Naive B cell (primary cell): ENCODE results near the gene THSD4. TPM values are rescaled to one million over a fixed set of nuclear protein-coding genes. Genes with fewer than 3 reads are reported as not detected.

Experiments used
- ATAC-seq, 2 donors: fragments of 150-1000 bp; cut with Tn5 transposase; 2 replicates each; pipeline ENCODE4 v1.10.0; 2021; ENCODE audit warnings: low read depth in 2 of 2, mild to moderate bottlenecking in 2 of 2, moderate library complexity in 2 of 2
- DNase-seq: peaks from one replicate; pipeline ENCODE4 v3.0.0; 2022
- H3K27ac Mint-ChIP-seq, 6 donors: one replicate each; pipeline ENCODE4 v1.8.0; 2020 to 2022; ENCODE audit warnings: mild to moderate bottlenecking in 6 of 6, mixed read lengths in 6 of 6, moderate library complexity in 5 of 6, inconsistent platforms in 2 of 6
- H3K27me3 Mint-ChIP-seq, 3 donors: one replicate each; pipeline ENCODE4 v1.8.0; 2021 to 2022; ENCODE audit warnings: mixed read lengths in 3 of 3, mild to moderate bottlenecking in 1 of 3
- H3K36me3 Mint-ChIP-seq, 2 donors: one replicate each; pipeline ENCODE4 v1.8.0; 2020 to 2022; ENCODE audit warnings: mixed read lengths in 2 of 2, inconsistent platforms in 1 of 2, mild to moderate bottlenecking in 1 of 2
- H3K4me1 Mint-ChIP-seq, 3 donors: one replicate each; pipeline ENCODE4 v1.8.0; 2020 to 2022; ENCODE audit warnings: mixed read lengths in 3 of 3, inconsistent platforms in 1 of 3, mild to moderate bottlenecking in 1 of 3, moderate library complexity in 1 of 3
- H3K4me3 Mint-ChIP-seq, 8 donors: one replicate each; pipeline ENCODE4 v1.8.0; 2020 to 2022; ENCODE audit warnings: mild to moderate bottlenecking in 8 of 8, mixed read lengths in 8 of 8, moderate library complexity in 8 of 8, inconsistent platforms in 2 of 8
- H3K9me3 Mint-ChIP-seq, 7 donors: one replicate each; pipeline ENCODE4 v1.8.0; 2020 to 2022; ENCODE audit warnings: mixed read lengths in 7 of 7, mild to moderate bottlenecking in 5 of 7, inconsistent platforms in 2 of 7, moderate library complexity in 1 of 7
- polyA plus RNA-seq, 6 donors: library from polyadenylated mRNA; unstranded; fragments of 300-500 nt; fragmentation: Illumina TruSeq; gene quantifications; one replicate each; pipeline ENCODE4 v1.2.3, GENCODE V29; 2021; ENCODE audit warnings: low read depth in 6 of 6

THSD4 gene
- polyA plus RNA-seq = not detected

DNA sequence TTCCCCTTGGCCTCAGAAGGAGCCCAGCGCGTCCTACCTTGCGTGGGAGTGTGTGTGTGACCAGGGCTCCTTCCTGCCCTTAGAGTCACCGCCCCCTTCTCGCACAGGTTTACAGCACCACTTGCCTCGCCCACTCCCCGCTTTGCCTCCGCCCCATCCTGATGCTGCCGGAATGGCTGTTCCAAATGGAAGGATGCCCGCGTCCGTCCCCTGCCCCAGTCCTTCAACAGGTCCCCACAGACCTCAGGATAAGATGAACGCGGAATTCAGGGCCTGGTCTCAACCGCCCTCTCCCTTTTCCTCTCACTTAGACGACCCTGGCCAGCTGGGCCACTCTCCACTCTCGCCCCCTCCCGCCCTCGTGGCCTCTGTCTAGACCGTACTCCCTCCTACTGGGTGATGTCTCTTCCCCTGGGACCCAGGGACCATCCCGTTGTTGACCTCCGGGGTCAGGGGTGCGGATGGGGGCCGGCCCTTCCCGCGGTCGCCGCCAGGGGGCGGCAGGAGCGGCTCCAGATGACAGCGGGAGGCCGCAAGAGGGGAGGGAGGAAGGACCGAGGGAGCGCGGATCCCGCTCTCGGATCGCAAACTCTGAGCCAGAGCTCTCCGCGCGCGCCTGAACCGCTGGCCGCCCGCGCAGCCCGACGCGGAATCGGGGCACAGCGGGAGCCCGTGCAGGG is at the start of gene THSD4:
TSS of gene THSD4 (plus strand) at position 585 of the 680 bp plus-strand sequence.
- no peak for DNase-seq
- Mint-ChIP-seq H3K4me1 (peaks cover 0 to 10% (median 7%) of the 10 kb centered on the region in 3 donors), H3K4me3 (peak within 1 kb of the TSS; percentile 31 to 87 (median 68)), H3K9me3 (peaks cover 0 to 2% (median 0%) of the 10 kb centered on the region in 7 donors), H3K36me3 (no peaks in the 10 kb centered on the region), H3K27me3 (peaks cover 44 to 51% (median 48%) of the 10 kb centered on the region in 3 donors), H3K27ac (peak within 1 kb of the TSS in 1 of 6 donors; percentile 49)
- ATAC-seq = no peak

DNA sequence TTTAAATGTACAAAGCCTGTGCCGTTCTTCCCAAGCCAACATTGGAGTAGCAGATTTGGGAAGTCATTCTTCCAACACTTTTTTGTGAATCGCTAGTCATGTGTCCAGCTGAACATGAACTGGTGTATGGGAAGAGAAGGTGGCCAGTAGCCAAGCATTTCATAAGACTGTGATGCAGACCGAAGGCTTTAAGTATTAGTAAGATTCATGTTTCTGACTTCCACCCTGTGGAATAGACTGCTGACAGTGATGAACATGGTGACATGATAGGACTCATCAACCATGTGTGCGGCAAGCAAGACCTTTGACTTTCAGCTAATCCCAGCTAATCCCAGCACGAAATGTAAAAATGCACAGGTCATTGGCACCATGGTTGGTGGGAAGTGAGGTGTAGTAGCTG is 48.3 kb upstream of the THSD4 start:
- Mint-ChIP-seq H3K9me3 (peaks cover 0 to 5% (median 2%) of the 10 kb centered on the region in 7 donors), H3K36me3 (no peaks in the 10 kb centered on the region), H3K4me3 (no peak overlapping the region), H3K4me1 (no peaks in the 10 kb centered on the region), H3K27me3 (peaks cover 9 to 25% (median 10%) of the 10 kb centered on the region in 3 donors), H3K27ac (no peak overlapping the region)
- ATAC-seq = no peak
- DNase-seq = no peak

DNA sequence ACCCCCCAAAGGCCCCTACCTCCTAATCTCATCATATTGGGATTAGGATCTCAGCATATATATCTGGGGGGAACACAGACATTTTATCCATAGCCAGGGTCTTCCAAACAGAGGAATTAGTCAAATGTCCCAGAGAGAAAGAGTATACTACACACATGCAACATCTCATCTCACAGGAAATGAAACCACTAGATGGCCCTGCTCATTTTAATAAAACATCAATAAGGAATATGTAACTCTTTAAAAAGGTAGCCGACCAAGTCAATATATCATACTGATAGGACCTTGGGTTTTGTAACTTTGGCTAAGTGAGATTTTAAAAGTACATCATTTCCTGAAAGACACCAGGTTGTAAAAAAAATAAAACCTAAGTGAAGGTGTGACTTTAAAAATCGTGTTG is 45.6 kb upstream of the THSD4 start:
- H3K27me3 Mint-ChIP-seq = peaks cover 10 to 21% (median 12%) of the 10 kb centered on the region in 3 donors
- H3K27ac Mint-ChIP-seq = no peak overlapping the region
- ATAC-seq (no peak), DNase-seq (no peak)
- no peak overlapping the region for H3K4me3 Mint-ChIP-seq
- peaks cover 0 to 16% (median 6%) of the 10 kb centered on the region in 7 donors for H3K9me3 Mint-ChIP-seq
- no peaks in the 10 kb centered on the region for H3K4me1 Mint-ChIP-seq
- H3K36me3 Mint-ChIP-seq = peaks cover 0 to 3% of the 10 kb centered on the region in 2 donors

DNA sequence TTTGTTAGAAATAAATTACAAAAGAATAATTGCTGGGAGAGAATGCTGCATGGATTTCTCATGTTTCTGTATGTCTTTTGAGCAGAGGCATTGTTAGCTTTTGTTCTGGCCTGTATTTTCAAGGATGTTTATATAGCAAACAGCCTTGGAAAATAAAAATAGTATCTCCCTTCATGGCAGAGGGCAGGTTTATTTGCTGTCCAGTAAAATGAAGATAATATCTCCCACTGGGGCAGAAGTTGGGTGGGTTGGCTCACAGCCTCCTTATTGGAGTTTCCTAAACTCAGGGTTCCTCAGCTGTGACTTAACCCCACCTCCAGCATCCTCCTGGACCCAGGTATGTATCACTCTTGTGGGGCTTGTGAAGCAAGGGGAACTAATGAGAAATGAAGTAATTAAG is 43.7 kb upstream of the THSD4 start:
- no peak for ATAC-seq
- H3K4me3 Mint-ChIP-seq = no peak overlapping the region

DNA sequence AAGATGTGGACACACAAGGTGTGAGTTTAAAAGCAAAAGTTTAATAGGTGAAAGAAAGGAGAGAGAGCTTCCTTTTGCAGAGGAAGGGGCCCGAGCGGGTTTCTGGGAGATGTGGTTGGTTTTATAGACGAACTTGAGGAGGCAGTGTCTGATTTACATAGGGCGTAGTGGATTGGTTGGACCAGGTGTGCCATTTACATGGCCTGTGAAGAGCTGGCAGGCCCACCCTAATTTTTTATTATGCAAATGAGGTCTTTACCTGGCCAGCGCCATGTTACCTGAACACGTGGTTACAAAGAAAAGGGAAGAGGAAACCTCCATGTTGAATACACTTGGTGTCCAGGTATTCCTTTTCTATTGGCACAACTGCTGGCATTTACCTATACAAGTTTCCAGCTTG is 42.8 kb upstream of the THSD4 start:
- DNase-seq = no peak
- Mint-ChIP-seq H3K27ac (no peak overlapping the region), H3K36me3 (peaks cover 0 to 3% of the 10 kb centered on the region in 2 donors), H3K4me3 (no peak overlapping the region), H3K27me3 (peaks cover 7 to 21% (median 8%) of the 10 kb centered on the region in 3 donors), H3K4me1 (no peaks in the 10 kb centered on the region), H3K9me3 (peaks cover 3 to 28% (median 6%) of the 10 kb centered on the region in 7 donors)
- no peak for ATAC-seq

More for the DNA sequence above, 43.7 kb upstream of the THSD4 start:
- Mint-ChIP-seq H3K9me3 (peaks cover 0 to 22% (median 6%) of the 10 kb centered on the region in 7 donors), H3K4me1 (no peaks in the 10 kb centered on the region), H3K27me3 (peaks cover 10 to 21% (median 12%) of the 10 kb centered on the region in 3 donors), H3K36me3 (peaks cover 0 to 3% of the 10 kb centered on the region in 2 donors), H3K27ac (no peak overlapping the region)
- DNase-seq = no peak

DNA sequence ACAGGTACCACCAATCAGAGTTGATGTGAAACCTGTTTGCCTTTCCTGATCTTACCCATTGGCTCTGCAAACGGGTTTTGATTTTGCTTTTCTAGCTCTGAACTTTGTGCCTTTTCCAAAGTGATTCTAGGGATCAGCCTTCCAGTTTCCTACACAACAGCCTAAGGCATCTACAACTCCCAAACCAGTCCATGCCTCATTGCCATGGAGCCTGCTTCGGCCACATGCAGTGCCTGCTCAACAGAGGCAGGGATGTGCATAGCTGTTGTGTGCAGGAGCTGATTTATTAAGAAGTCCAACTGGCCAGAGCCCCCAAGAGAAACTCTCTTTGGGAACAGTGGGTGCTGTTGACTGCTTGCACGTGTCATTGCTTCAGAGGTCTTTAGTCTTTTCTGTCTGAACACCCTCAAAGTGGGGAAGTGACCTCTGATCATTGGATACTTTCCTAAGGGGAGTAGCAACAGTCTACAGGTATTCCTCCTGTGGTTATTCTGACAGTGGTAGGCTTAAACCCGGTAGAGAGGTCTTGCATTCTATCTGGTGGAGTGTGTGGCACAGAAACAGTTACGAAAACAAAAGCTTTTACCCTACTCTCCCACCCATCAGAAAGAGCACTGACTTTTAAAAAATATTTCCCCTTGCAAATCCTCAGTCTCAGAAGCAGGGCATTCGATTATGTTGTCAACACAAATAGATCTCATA is 36.6 kb upstream of the THSD4 start:
- Mint-ChIP-seq H3K4me1 (no peaks in the 10 kb centered on the region), H3K27me3 (peaks cover 14 to 20% (median 19%) of the 10 kb centered on the region in 3 donors), H3K4me3 (no peak overlapping the region), H3K36me3 (peaks cover 3 to 8% of the 10 kb centered on the region in 2 donors), H3K9me3 (peaks cover 1 to 27% (median 5%) of the 10 kb centered on the region in 7 donors), H3K27ac (no peak overlapping the region)
- ATAC-seq = no peak
- no peak for DNase-seq

DNA sequence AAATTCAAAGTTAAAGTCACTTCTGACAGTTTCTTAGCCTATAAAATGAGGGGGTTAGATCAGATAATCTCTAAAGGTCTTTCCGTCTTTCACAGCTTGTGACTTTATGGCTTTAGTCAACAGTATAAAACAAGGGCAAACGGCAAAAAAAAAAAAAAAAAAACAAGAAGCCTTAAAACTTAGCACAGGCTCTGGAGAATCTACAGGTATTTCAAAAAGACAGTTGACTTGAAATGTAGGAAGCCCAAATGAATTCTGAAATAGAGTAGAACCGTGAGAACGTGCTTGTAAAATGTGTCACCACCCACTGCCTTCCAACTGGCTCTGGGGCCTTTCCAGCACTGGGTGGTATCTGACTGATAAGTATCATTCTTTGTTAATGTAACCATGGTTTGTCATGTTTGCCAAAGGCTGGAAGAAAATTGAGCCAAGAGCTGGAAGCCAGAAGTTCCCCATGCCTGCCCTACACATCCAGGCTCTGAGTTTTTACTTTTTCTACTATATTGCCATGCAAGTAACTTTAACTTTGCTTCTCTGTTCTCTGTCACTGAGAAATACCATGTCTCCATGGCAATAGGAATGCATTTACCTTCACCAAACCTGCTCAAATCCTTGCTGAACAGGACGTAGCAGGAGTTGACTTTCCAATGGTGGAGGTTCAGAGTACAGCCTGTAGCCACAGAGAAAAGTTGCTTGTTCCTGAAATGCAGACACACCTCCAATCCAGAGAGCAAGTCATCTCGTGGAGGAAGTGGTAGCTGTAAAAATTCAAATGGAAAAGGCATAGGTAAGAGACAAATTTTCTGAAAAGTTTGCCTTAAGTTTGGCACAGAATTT is 35.8 kb upstream of the THSD4 start:
- Mint-ChIP-seq H3K4me1 (no peaks in the 10 kb centered on the region), H3K9me3 (peaks cover under 1 to 20% (median 4%) of the 10 kb centered on the region in 7 donors), H3K4me3 (no peak overlapping the region), H3K27me3 (peaks cover 20 to 25% (median 20%) of the 10 kb centered on the region in 3 donors), H3K27ac (no peak overlapping the region), H3K36me3 (peaks cover 0 to 8% of the 10 kb centered on the region in 2 donors)
- DNase-seq (no peak), ATAC-seq (no peak)

DNA sequence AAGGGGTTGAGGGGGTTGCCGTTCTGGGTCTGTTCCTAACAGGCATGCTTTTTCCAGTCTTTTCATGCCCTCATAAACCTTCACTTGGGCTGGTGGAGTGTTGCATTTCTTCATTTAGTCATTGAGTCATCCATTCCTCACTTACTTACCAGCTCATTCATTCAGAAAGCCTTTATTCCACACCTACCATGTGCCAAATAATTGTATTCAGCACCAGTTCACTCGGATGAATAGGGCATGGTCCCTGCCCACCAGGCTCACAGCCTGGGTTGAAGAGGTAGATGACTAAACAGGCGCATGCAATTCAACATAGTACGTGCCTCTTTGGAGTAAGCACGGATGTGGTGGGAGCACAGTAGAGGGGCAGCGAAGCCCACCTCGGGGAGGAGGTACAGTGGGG is 35.1 kb upstream of the THSD4 start:
- no peak overlapping the region for H3K4me3 Mint-ChIP-seq
- no peak overlapping the region for H3K27ac Mint-ChIP-seq
- H3K27me3 Mint-ChIP-seq = peaks cover 20 to 25% (median 20%) of the 10 kb centered on the region in 3 donors
- peaks cover 0 to 19% (median 4%) of the 10 kb centered on the region in 7 donors for H3K9me3 Mint-ChIP-seq
- ATAC-seq (no peak), DNase-seq (no peak)
- peaks cover 0 to 8% of the 10 kb centered on the region in 2 donors for H3K36me3 Mint-ChIP-seq
- no peaks in the 10 kb centered on the region for H3K4me1 Mint-ChIP-seq

DNA sequence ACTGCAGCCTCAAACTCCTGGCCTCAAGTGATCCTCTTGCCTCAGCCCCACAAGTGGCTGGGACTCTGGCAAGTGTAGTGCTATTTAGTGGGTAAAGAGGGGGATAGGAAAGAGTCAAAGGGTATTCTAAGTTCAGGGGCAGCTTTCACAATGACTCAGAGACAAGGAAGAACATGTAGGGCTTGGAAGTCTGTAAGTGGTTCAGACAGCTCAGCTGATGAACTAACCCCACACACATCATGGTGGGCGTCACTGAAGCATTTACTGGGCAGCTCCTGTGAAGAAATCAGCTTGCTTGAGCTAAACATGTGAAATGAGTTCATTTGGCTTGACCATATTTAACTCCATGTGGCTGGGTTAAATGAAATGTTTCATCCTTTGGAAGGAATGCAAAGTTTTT is 34.6 kb upstream of the THSD4 start:
- Mint-ChIP-seq H3K27me3 (peaks cover 20 to 25% (median 20%) of the 10 kb centered on the region in 3 donors), H3K27ac (peak overlapping the region in 1 of 6 donors; percentile 0), H3K9me3 (peaks cover 0 to 19% (median 4%) of the 10 kb centered on the region in 7 donors), H3K4me3 (no peak overlapping the region), H3K4me1 (no peaks in the 10 kb centered on the region), H3K36me3 (peaks cover 0 to 8% of the 10 kb centered on the region in 2 donors)
- no peak for DNase-seq
- ATAC-seq = no peak

DNA sequence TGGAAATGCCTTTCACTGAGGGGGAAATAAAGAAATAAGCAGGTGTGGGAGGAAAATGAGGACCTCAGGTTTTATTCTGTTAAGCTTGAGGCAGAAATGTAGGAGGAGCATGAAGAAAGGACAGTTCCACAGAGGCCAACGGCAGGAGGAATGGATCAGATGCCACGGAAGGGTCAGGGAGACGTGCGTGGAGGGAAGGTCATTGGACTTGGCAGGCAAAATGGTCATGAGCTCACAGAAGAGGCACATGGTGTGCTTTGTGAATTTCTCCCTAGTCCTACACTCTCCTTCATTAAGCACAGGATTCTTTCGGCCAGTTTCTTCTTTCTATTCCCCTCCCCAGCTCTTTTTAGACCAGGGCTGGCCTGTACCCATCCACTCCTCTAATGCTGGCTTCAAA is 32.5 kb upstream of the THSD4 start:
- Mint-ChIP-seq H3K36me3 (peaks cover 0 to 8% of the 10 kb centered on the region in 2 donors), H3K27ac (peak overlapping the region in 1 of 6 donors; percentile 10), H3K4me1 (no peaks in the 10 kb centered on the region), H3K4me3 (peak overlapping the region in 1 of 8 donors; percentile 42), H3K9me3 (peaks cover 3 to 19% (median 5%) of the 10 kb centered on the region in 7 donors), H3K27me3 (peaks cover 20 to 30% (median 27%) of the 10 kb centered on the region in 3 donors)
- ATAC-seq (no peak), DNase-seq (no peak)

DNA sequence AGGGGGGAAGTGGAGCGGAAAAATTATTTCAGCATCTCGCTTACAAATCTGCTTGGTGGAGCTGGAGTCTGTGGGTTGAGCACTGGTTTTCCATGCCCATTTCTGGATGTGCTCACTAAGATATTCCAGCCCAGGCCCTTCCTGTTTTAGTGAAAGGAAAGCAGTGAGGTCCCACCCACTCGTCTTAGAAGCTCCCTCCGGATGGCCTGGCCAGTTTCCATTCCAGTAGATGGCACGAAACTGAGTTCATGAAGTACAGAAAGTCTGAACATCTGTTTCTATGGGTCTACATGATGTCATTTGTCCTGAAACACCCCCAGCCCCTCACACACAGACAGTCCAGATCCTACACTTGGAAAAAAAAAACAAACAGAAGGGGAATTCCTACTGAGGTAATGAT is 31.9 kb upstream of the THSD4 start:
- no peak for ATAC-seq
- no peaks in the 10 kb centered on the region for H3K4me1 Mint-ChIP-seq
- H3K4me3 Mint-ChIP-seq = no peak overlapping the region
- peaks cover 20 to 28% (median 25%) of the 10 kb centered on the region in 3 donors for H3K27me3 Mint-ChIP-seq
- H3K9me3 Mint-ChIP-seq = peaks cover 4 to 16% (median 7%) of the 10 kb centered on the region in 7 donors
- H3K36me3 Mint-ChIP-seq = peaks cover 0 to 8% of the 10 kb centered on the region in 2 donors
- H3K27ac Mint-ChIP-seq = no peak overlapping the region
- DNase-seq = no peak

DNA sequence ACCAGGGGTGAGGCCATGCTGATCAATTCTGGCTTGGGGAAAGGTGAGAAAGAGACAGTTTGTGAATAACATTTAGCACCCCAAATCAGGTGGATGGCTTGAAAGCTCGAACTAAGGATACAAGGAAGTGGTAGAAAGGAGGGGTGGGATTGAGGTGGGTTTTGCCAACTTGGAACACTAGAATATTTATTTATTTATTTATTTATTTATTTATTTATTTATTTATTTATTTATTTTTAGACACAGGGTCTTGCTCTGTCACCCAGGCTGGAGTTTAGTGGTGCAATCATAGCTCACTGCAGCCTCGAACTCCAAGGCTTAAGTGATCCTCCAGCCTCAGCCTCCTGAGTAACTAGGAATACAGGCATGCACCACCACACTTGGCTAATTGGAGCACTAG is 31.0 kb upstream of the THSD4 start:
- Mint-ChIP-seq H3K9me3 (peaks cover 6 to 20% (median 14%) of the 10 kb centered on the region in 7 donors), H3K27ac (no peak overlapping the region), H3K4me1 (no peaks in the 10 kb centered on the region), H3K36me3 (peaks cover 0 to 8% of the 10 kb centered on the region in 2 donors), H3K4me3 (no peak overlapping the region), H3K27me3 (peaks cover 20 to 25% (median 24%) of the 10 kb centered on the region in 3 donors)
- ATAC-seq (no peak), DNase-seq (no peak)

DNA sequence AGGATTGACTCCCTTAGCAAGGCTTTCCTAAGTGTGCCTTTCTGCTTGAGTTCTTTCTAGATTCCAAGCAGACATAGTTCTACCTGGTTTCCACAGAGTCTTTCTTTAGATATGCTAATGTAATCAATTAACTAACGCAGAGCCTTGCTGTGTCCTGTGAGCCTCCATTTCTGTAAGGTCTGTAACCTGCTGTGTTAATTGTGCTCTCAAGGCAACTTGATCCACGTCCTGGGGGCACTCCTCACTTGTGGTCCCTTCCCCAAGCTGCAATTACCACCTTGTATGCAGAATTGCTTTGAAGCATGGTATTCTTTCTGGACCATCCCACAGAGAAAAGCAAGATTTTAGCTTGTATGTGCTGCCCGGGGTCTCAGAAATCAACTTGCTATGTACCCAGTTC is 29.5 kb upstream of the THSD4 start:
- H3K27me3 Mint-ChIP-seq = peaks cover 20 to 25% (median 23%) of the 10 kb centered on the region in 3 donors
- H3K27ac Mint-ChIP-seq = no peak overlapping the region
- H3K9me3 Mint-ChIP-seq = peaks cover 6 to 24% (median 14%) of the 10 kb centered on the region in 7 donors
- no peak for ATAC-seq
- peaks cover 0 to 8% of the 10 kb centered on the region in 2 donors for H3K36me3 Mint-ChIP-seq
- H3K4me3 Mint-ChIP-seq = no peak overlapping the region
- H3K4me1 Mint-ChIP-seq = no peaks in the 10 kb centered on the region
- no peak for DNase-seq
